HCT116 (cell line): ENCODE measurements around the gene SERPINH1. TPM values are rescaled to one million over a fixed set of nuclear protein-coding genes. Genes with fewer than 3 reads are reported as not detected.

Source experiments
- ATAC-seq: fragments of 200-7000 bp; cut with Tn5 transposase; 2 replicates; pipeline ENCODE4 v1.9.1; 2020; ENCODE audit warnings: mild to moderate bottlenecking, moderate library complexity
- BruUV-seq: library from RNA; stranded (reverse); fragments of 400-500 nt; replicated peaks from 2 replicates; lab custom pipeline; 2021; lab: Mats Ljungman, UMichigan
- CTCF ChIA-PET: fragments of 300-600 bp; sonication (Branson Sonifier 250); formaldehyde crosslinking; loops from one replicate; lab custom pipeline; 2021; ENCODE audit warnings: antibody characterized with exemption; lab: Charles Lee
- POLR2A ChIA-PET: fragments of 300-600, 350-600 bp; sonication (Branson Sonifier 250); formaldehyde crosslinking; loops from one replicate; lab custom pipeline; 2021; ENCODE audit warnings: antibody characterized with exemption; lab: Charles Lee
- RAD21 ChIA-PET, 2 experiments: fragments of 300-600 bp; sonication (Branson Sonifier 250); formaldehyde crosslinking; loops; one replicate each; lab custom pipeline; 2023; ENCODE audit warnings: low total read pairs in 2 of 2; ENCODE audit not compliant: uncharacterized antibody in 2 of 2, unreplicated experiment in 2 of 2, low non-redundant PET in 1 of 2; lab: Charles Lee
- DNase-seq: peaks from one replicate; pipeline ENCODE4 v3.0.0-alpha.2; 2010; ENCODE audit warnings: low read depth, low spot score
- H2AFZ ChIP-seq: fragments of 200-600 bp; shearing (Covaris generic), sonication (generic); 2 replicates; pipeline ENCODE4 v1.6.1; 2017; ENCODE audit warnings: low read depth, mixed run types, mixed read lengths, antibody characterized with exemption, low read length; ENCODE audit not compliant: poor library complexity, severe bottlenecking
- H3K27ac ChIP-seq: 2 replicates; pipeline ENCODE4 v1.5.1; 2012; ENCODE audit warnings: low read depth, low read length
- H3K27me3 ChIP-seq: fragments of 200-600 bp; sonication (generic); 2 replicates; pipeline ENCODE4 v1.6.1; 2016; ENCODE audit warnings: mixed run types, low read length, mixed read lengths; ENCODE audit not compliant: insufficient read depth
- H3K36me3 ChIP-seq, 2 experiments: fragments of 200-500 bp in 1 of 2; fragments of 200-600 bp in 1 of 2; sonication (Bioruptor generic) in 1 of 2; sonication (generic) in 1 of 2; 2 replicates each; pipeline versions ENCODE4 v1.5.1 to v1.6.1; 2014 to 2016; ENCODE audit warnings: low read length in 2 of 2, inconsistent platforms in 1 of 2, mixed read lengths in 1 of 2, mixed run types in 1 of 2; ENCODE audit not compliant: insufficient read depth in 2 of 2, control insufficient read depth in 1 of 2
- H3K4me1 ChIP-seq, 2 experiments: fragments of 200-600 bp in 1 of 2; sonication (generic) in 1 of 2; 2 replicates each; pipeline versions ENCODE4 v1.5.1 to v1.6.1; 2012 to 2017; ENCODE audit warnings: low read length in 2 of 2, inconsistent platforms in 1 of 2, mild to moderate bottlenecking in 1 of 2, mixed read lengths in 1 of 2, mixed run types in 1 of 2, moderate library complexity in 1 of 2; ENCODE audit not compliant: insufficient read depth in 2 of 2, control insufficient read depth in 1 of 2
- H3K4me2 ChIP-seq: fragments of 200-600 bp; sonication (generic); 2 replicates; pipeline ENCODE4 v1.6.1; 2017; ENCODE audit warnings: mixed run types, low read length, mixed read lengths
- H3K4me3 ChIP-seq, 2 experiments: fragments of 200-600 bp in 1 of 2; sonication (generic) in 1 of 2; replicated peaks in 1 of 2; 2 replicates each; pipeline ENCODE4 v1.5.1; 2011 to 2016; ENCODE audit warnings: low read length in 2 of 2, control low read depth in 1 of 2, low read depth in 1 of 2, mild to moderate bottlenecking in 1 of 2, mixed read lengths in 1 of 2, mixed run types in 1 of 2
- H3K79me2 ChIP-seq: fragments of 200-600 bp; sonication (generic); 2 replicates; pipeline ENCODE4 v1.6.1; 2017; ENCODE audit warnings: mild to moderate bottlenecking, mixed run types, low read length, moderate library complexity, mixed read lengths; ENCODE audit not compliant: insufficient read depth
- H3K9ac ChIP-seq: fragments of 200-600 bp; sonication (generic); 2 replicates; pipeline ENCODE4 v1.6.1; 2016; ENCODE audit warnings: low read length, mixed read lengths
- H3K9me2 ChIP-seq: fragments of 200-600 bp; sonication (generic), shearing (Covaris generic); 2 replicates; pipeline ENCODE4 v1.6.1; 2017; ENCODE audit warnings: mixed run types, mild to moderate bottlenecking, moderate library complexity; ENCODE audit not compliant: insufficient read depth
- H3K9me3 ChIP-seq, 2 experiments: fragments of 200-500 bp in 1 of 2; fragments of 200-600 bp in 1 of 2; sonication (Bioruptor generic) in 1 of 2; sonication (generic) in 1 of 2; 2 replicates each; pipeline ENCODE4 v1.6.1; 2014 to 2017; ENCODE audit warnings: low read length in 2 of 2, mixed read lengths in 2 of 2, inconsistent platforms in 1 of 2, low read depth in 1 of 2, mild to moderate bottlenecking in 1 of 2, mixed run types in 1 of 2, moderate library complexity in 1 of 2; ENCODE audit not compliant: control insufficient read depth in 1 of 2, insufficient read depth in 1 of 2
- H4K20me1 ChIP-seq: fragments of 200-600 bp; sonication (generic), shearing (Covaris generic); 2 replicates; pipeline ENCODE4 v1.6.1; 2017; ENCODE audit warnings: mixed run types, mild to moderate bottlenecking, moderate library complexity; ENCODE audit not compliant: insufficient read depth
- CBX3 ChIP-seq: IDR thresholded peaks from 2 replicates; pipeline ENCODE4 v1.6.1; 2012; ENCODE audit warnings: low read depth
- CEBPB ChIP-seq: IDR thresholded peaks from 2 replicates; pipeline ENCODE4 v1.6.1; 2012; ENCODE audit warnings: low read depth
- CTCF ChIP-seq, 3 experiments: fragments of 200-600 bp in 1 of 3; sonication (generic) in 1 of 3; IDR thresholded peaks in 2 of 3; conservative IDR thresholded peaks in 1 of 3; 2 replicates each; pipeline ENCODE4 v1.5.1; 2012 to 2017; ENCODE audit warnings: low read depth in 2 of 3, low read length in 2 of 3, antibody characterized with exemption in 1 of 3, borderline replicate concordance in 1 of 3, control low read depth in 1 of 3, mild to moderate bottlenecking in 1 of 3, mixed read lengths in 1 of 3, mixed run types in 1 of 3, moderate library complexity in 1 of 3; ENCODE audit not compliant: insufficient read depth in 1 of 3
- EGR1 ChIP-seq: IDR thresholded peaks from 2 replicates; pipeline ENCODE4 v1.6.1; 2012; ENCODE audit warnings: low read depth
- EZH2 ChIP-seq: fragments of 200-600 bp; sonication (generic); IDR thresholded peaks from 2 replicates; pipeline ENCODE4 v1.6.1; 2017; ENCODE audit warnings: antibody characterized with exemption, mixed run types
- EZH2phosphoT487 ChIP-seq: fragments of 200-600 bp; IDR thresholded peaks from 2 replicates; pipeline ENCODE4 v1.6.1; 2018; ENCODE audit warnings: antibody characterized with exemption, borderline replicate concordance
- JUND ChIP-seq: IDR thresholded peaks from 2 replicates; pipeline ENCODE4 v1.6.1; 2012
- MAX ChIP-seq: IDR thresholded peaks from 2 replicates; pipeline ENCODE4 v1.6.1; 2012
- POLR2A ChIP-seq: IDR thresholded peaks from 2 replicates; pipeline ENCODE4 v1.7.0; 2011; ENCODE audit warnings: borderline replicate concordance; ENCODE audit not compliant: insufficient read depth, insufficient read length; ENCODE audit errors: extremely low read depth
- POLR2AphosphoS5 ChIP-seq: IDR thresholded peaks from 2 replicates; pipeline ENCODE4 v1.6.1; 2011; ENCODE audit warnings: mild to moderate bottlenecking, low read depth, low read length, moderate library complexity
- RAD21 ChIP-seq: IDR thresholded peaks from 2 replicates; pipeline ENCODE4 v1.6.1; 2012; ENCODE audit warnings: low read depth, mild to moderate bottlenecking
- SP1 ChIP-seq: IDR thresholded peaks from 2 replicates; pipeline ENCODE4 v1.6.1; 2012; ENCODE audit warnings: low read depth
- SRF ChIP-seq: IDR thresholded peaks from 2 replicates; pipeline ENCODE4 v1.6.1; 2012; ENCODE audit warnings: low read depth
- TCF7L2 ChIP-seq: IDR thresholded peaks from 2 replicates; pipeline ENCODE4 v1.7.0; 2011; ENCODE audit warnings: borderline replicate concordance, inconsistent platforms; ENCODE audit not compliant: insufficient read depth, insufficient read length; ENCODE audit errors: extremely low read depth
- ZFX ChIP-seq: fragments of 450-650 bp; IDR thresholded peaks from 2 replicates; pipeline ENCODE4 v1.6.1; 2017
- intact Hi-C: fragments of 100-400 bp; cut with micrococcal nuclease; formaldehyde crosslinking; loops from 2 replicates; pipeline ENCODE4 v1.10.0; 2022
- total RNA-seq: library from RNA; stranded (reverse); gene quantifications from one replicate; pipeline ENCODE4 v1.2.1, GENCODE V29; 2021; ENCODE audit not compliant: unreplicated experiment
- TF ChIP-seq, protein P1 (sequence below): IDR thresholded peaks from 2 replicates; pipeline ENCODE4 v1.6.1; 2012
- TF ChIP-seq, protein P2 (sequence below): IDR thresholded peaks from 2 replicates; pipeline ENCODE4 v1.6.1; 2012; ENCODE audit warnings: low read depth

The SERPINH1 gene
- total RNA-seq, 1 experiment from 2014 or later: 84.9 TPM

DNA sequence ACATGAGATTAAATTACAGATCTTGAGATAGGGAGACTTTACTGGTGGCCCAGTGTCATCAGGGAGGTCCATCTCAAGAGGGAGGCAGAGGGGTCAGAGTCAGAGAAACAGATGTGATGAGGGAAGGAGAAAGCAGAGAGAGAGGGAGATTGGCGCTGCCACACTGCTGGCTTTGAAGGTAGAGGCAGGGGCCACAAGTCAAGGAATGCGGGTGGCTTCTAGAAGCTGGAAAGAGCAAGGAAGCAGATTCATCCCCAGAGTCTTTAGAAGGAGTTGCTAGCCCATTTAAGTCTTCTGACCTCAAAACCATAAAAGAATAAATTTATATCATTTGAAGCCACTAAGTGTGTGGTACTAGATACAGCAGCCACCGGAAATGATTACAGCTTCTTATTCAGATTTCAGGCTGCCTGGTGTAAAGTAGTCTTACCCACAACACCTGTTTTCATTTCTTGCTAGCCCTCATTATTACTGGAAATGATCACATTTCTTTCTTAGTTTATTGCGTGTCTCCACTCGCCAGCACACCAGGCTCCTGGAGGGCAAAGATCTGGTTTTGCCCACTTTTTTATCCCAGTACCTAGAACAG, 12.6 kb upstream of the SERPINH1 start:
- intact Hi-C loops: loop anchor here (5.0 kb wide), 2 partner anchors 318 to 768 kb away; no protein-coding TSS in a partner anchor

More for the DNA sequence above, 12.6 kb upstream of the SERPINH1 start:
- no TSS peak for BruUV-seq
- TF ChIP-seq SP1: no peak
- no peak for TF ChIP-seq CEBPB
- TF ChIP-seq EZH2phosphoT487: no peak
- TF ChIP-seq RAD21: no peak
- TF ChIP-seq, protein P1, sequence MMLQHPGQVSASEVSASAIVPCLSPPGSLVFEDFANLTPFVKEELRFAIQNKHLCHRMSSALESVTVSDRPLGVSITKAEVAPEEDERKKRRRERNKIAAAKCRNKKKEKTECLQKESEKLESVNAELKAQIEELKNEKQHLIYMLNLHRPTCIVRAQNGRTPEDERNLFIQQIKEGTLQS: no peak
- TF ChIP-seq CTCF (IDR thresholded peaks at IDR 0.05 in 2 of 3, conservative IDR thresholded peaks at IDR 0.05 in 1 of 3; ENCODE audit: borderline replicate concordance in 1 of 3, insufficient read depth in 1 of 3, low read depth in 2 of 3, low read length in 2 of 3): no peak
- TF ChIP-seq SRF: no peak
- no peak for TF ChIP-seq JUND
- TF ChIP-seq TCF7L2: no peak
- no peak for TF ChIP-seq POLR2A
- TF ChIP-seq CBX3: no peak
- TF ChIP-seq, protein P2, sequence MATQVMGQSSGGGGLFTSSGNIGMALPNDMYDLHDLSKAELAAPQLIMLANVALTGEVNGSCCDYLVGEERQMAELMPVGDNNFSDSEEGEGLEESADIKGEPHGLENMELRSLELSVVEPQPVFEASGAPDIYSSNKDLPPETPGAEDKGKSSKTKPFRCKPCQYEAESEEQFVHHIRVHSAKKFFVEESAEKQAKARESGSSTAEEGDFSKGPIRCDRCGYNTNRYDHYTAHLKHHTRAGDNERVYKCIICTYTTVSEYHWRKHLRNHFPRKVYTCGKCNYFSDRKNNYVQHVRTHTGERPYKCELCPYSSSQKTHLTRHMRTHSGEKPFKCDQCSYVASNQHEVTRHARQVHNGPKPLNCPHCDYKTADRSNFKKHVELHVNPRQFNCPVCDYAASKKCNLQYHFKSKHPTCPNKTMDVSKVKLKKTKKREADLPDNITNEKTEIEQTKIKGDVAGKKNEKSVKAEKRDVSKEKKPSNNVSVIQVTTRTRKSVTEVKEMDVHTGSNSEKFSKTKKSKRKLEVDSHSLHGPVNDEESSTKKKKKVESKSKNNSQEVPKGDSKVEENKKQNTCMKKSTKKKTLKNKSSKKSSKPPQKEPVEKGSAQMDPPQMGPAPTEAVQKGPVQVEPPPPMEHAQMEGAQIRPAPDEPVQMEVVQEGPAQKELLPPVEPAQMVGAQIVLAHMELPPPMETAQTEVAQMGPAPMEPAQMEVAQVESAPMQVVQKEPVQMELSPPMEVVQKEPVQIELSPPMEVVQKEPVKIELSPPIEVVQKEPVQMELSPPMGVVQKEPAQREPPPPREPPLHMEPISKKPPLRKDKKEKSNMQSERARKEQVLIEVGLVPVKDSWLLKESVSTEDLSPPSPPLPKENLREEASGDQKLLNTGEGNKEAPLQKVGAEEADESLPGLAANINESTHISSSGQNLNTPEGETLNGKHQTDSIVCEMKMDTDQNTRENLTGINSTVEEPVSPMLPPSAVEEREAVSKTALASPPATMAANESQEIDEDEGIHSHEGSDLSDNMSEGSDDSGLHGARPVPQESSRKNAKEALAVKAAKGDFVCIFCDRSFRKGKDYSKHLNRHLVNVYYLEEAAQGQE: no peak
- TF ChIP-seq EGR1: no peak
- TF ChIP-seq ZFX: no peak
- no peak for TF ChIP-seq EZH2
- no peak for TF ChIP-seq MAX
- no peak for TF ChIP-seq POLR2AphosphoS5
- Histone ChIP-seq H3K36me3 (no peaks in the 10 kb centered on the region), H3K79me2 (no peaks in the 10 kb centered on the region), H3K9me2 (no peaks in the 10 kb centered on the region), H3K4me1 (peaks cover 0 to 8% of the 10 kb centered on the region in 2 experiments; a peak in 2 of 4 replicates), H3K27ac (no peak overlapping the region), H3K4me2 (no peak overlapping the region), H3K4me3 (no peak overlapping the region), H4K20me1 (no peaks in the 10 kb centered on the region), H3K9me3 (no peaks in the 10 kb centered on the region), H3K27me3 (no peaks in the 10 kb centered on the region), H3K9ac (no peak overlapping the region), H2AFZ (no peak overlapping the region)
- CTCF ChIA-PET: no interaction called here
- ATAC-seq (no peak), DNase-seq (no peak)
- RAD21 ChIA-PET: no interaction called here
- POLR2A ChIA-PET: no interaction called here
